GM15510 (cell line): ENCODE data around the gene ADAMTS2.

ENCODE experiments used
- POLR2A ChIP-seq: IDR thresholded peaks from 3 replicates; pipeline ENCODE4 v1.6.1; 2011; ENCODE audit warnings: borderline replicate concordance; ENCODE audit not compliant: insufficient read length; ENCODE audit errors: extremely low read depth

Gene ADAMTS2

DNA sequence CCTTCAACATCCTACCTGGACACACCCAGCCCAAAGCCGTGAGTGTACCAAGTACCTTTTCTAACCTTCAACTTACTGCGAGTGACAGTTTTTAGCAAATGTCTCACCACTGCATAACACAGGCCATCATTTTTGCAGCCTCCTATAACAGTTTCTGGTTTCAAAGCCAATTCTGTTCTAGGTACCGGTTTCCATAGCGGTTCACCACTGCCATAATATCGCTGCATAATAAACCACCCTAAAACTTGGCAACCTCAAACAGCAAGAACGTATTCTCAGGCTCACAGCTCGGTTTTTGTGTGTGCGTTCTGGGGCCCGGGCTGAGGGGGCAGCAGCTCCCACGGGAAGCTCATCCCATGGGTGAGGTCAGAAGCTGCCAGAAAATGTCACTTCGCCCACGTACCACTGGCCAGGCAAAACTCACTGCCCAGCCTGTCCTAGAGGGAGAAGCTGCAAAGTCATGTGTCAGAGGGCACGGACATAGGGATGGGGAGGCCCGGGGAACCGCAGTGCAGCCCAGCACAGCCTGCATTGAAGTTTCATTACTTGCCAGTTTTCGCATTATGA, 15.9 kb upstream of the ADAMTS2 start:
- no peak for TF ChIP-seq POLR2A

GRCh38 chr5:179357031-179357430, 11.8 kb upstream of the ADAMTS2 start:
- TF ChIP-seq POLR2A, result no peak

GRCh38 chr5:179355976-179356974, 11.0 kb upstream of the ADAMTS2 start:
- TF ChIP-seq POLR2A, result no peak

- no peak for TF ChIP-seq POLR2A
Measured at GRCh38 chr5:179354305-179354882, 9.1 kb upstream of the ADAMTS2 start.

DNA sequence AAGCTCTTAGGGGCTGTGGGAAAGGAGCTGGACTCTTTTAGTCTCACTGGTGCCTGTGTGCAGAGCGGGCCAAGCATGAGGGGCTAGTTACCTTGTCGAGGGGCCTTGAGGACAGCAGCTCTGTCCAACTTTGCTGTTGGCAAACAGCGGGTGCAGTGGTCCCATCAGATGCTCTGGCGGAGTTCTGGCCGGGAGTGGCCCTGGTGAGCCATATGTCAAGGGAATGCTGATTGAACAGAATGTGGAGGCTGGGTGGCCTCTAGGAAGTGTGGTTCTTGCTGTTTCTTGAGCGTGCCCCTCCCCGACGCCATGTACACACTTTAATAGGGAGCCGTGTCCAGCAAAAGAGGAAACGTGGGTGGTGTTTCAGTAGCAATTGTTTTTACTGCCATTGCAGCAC, 3.6 kb upstream of the ADAMTS2 start:
- TF ChIP-seq POLR2A, result no peak

DNA sequence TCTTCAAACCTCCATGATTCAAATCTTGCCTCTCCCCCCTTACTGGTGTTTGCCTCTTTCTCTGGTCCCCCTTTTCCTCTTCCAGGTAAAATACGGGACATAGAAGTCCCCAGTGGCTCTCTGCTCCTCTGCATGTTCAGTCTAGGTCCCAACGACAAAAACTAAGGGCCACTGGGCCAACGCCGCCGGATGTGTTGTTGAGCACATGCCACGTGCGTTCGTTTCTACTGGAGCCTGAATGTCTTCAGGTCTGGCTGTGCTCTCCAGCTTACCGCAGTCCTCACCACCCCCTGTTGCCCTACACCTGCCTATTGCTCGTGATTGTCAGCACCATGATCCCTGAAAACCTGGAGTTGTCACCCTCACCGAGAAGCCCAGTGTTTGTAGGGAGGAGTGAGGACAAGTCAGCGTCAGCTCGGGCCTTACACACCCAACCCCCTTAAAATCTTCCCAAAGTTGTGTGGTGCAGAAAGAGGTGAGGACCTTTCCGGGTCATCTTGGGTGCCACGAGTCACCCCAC, 2.8 kb upstream of the ADAMTS2 start:
- TF ChIP-seq POLR2A, result no peak

DNA sequence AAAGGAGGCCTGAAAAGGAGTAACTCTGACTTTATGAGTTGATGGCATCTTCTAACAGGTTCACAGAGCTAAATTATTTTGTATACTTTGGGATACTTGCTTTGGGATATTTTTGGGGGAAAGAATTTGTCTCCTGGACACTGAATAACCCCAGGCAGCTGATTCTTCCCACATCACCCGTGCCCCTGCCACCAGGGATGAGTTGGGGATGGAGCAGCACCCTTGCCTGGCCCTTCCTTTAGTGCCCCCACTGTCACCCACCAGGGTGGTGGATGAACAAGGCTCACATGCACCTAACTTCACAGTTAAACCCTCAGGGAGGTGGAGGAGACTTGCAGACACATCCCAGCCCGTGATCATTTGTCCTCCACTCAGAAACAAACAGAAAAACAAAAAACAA, 2.3 kb upstream of the ADAMTS2 start:
- TF ChIP-seq POLR2A, result no peak

DNA sequence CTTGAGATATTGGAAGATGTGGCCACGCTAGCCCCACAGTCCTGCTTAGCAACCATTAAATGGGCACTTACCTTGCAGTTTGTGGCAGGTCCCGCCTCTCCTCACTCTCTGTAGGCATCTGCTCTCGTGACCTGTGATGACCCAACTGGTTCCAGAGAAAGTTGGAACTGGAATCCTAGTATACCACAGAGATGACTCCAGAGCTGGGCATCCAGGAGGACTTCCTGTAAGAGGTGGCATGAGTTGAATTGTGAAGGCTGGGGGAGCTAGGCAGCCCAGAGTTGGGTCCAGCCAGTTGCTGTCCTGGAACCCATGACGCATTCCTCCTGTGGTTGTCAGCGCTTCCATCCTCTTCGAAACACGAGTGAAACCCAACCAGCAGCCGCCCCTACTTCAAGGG, 1.6 kb upstream of the ADAMTS2 start:
- no peak for TF ChIP-seq POLR2A

- no peak for TF ChIP-seq POLR2A
Measured at GRCh38 chr5:179346401-179346800, 1.1 kb upstream of the ADAMTS2 start.

DNA sequence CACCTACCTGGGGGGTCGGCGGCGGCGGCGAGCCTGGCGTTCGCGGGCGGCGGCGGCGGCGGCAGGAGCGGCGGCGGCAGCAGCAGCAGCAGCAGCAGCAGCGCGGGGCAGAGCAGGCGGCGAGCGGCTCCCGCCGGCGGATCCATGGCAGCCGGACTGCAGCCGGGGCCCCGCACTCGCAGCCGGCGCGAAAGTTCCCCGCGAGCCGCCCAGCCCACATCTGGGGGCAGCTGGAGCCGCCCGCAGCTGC, 153 bp downstream of the ADAMTS2 start:
- no peak for TF ChIP-seq POLR2A

- TF ChIP-seq POLR2A, result no peak
Measured at GRCh38 chr5:179344431-179345182, 654 bp downstream of the ADAMTS2 start.

DNA sequence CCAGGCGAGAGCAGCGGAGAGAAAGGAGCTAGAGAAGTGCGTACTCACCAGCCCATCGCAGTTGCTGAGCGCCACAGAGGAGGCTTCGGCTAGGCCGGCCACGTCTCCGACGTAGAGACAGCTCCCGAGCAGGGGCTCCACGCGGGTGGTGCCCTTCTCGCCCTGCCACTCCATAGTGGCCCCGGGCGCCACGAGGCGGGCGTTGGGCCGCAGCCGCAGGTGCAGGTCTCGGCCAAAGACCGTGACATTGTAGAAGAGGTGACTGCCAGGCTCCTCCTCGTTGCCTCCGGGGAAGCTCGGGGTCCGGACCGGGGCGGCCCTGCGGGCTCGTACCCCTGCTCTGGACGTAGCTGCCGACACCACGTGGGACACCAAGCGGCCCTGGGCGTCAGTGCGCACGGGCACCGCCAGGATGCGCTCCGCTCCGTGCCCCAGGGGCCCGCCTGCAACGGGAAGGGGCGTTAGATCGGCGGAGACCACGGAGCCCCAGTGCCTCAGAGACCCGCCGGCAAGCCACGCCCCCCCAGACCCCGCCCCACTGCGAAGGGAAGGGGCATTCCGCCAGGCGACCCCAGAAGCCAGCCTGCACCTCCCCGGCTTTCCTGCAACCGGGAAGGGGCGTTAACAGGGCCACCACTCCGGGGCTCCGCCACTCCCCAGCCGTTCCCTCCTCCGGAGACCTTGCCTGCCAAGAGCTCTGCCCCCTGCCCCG, 1.4 kb downstream of the ADAMTS2 start:
- TF ChIP-seq POLR2A, result no peak

DNA sequence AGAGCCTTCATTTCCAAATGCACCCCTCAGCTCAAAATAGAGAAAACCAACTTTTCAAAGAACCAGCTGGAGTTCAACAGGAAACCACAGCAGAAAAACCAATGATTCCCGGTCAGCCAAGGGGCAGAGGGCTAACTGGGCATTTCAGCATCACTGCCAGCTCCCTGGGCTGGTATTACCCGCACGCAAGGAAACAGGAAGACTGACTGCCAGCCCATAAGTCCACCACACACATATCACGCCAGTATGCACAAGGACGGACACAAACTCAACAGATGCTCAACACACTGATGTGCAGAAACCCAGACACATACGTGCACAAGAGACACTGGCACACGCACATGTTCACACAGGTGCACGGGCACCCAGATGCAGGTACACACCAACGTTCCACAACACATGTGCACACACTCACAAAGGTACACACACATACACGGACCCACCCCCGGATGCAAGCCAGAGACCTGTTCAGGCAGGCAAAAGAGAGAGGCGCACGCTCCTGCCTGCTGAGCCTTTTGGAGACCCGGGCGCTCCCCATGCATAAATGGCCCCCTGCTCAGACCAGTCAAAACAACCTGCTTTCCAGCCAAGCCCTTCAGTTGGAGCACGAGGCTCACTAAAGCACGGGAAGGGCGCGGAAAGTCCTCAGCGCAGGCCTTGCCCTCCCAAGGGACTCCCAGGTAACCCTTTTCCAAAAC, 2.1 kb downstream of the ADAMTS2 start:
- no peak for TF ChIP-seq POLR2A

DNA sequence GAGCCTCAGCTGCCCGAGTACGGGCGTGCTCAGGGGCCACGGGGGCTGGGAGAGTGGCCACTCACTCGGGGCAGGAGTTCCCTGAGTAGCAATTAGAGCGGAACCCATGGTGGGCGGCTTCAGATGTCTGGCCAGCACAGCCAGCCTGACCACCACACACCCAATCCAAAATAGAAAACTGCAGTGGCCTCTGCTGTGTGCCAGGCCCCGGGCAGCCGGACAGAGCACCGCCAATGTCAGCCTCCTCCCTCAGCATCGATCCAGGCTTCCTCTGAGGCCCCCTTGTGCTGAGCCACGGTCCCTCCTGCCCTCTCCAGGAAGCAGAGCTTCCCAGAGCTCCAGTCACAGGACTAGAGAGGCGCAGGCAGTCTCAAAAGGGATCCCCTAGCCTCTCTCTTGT, 2.7 kb downstream of the ADAMTS2 start:
- no peak for TF ChIP-seq POLR2A
